Thoracic aorta (tissue), 2 donors: Measurements from ENCODE around the gene ZNF350. TPM values are rescaled to one million over a fixed set of nuclear protein-coding genes. Genes with fewer than 3 reads are reported as not detected.
"Not testable (repeated sequence)": the region's sequence is repeated elsewhere in the genome, so short reads cannot be mapped to it uniquely, and the experiment has no call there.

Experiments used
- ATAC-seq: fragments of 150-250 bp; one replicate; pipeline ENCODE4 v1.8.0; 2017; ENCODE audit warnings: low read depth; ENCODE audit not compliant: insufficient number of reproducible peaks, low FRiP score
- DNase-seq: peaks from one replicate; pipeline ENCODE4 v3.0.0-alpha.2; 2020; ENCODE audit warnings: low spot score
- H3K27ac ChIP-seq, 2 donors: fragments of 200-600 bp; sonication (generic); 1 replicate in 1 of 2; 2 replicates in 1 of 2; pipeline ENCODE4 v1.5.1; 2016; ENCODE audit warnings: mild to moderate bottlenecking in 2 of 2, moderate library complexity in 2 of 2
- H3K27me3 ChIP-seq: fragments of 200-600 bp; sonication (generic); replicated peaks from 2 replicates; pipeline ENCODE4 v1.6.0; 2016; ENCODE audit warnings: mild to moderate bottlenecking; ENCODE audit not compliant: insufficient read depth
- H3K36me3 ChIP-seq: fragments of 200-600 bp; sonication (generic); one replicate; pipeline ENCODE4 v1.5.1; 2016
- H3K4me1 ChIP-seq, 2 donors: fragments of 200-600 bp; sonication (generic); 1 replicate in 1 of 2; 2 replicates in 1 of 2; pipeline versions ENCODE4 v1.5.1 to v1.6.0; 2016; ENCODE audit warnings: low read depth in 2 of 2, mild to moderate bottlenecking in 1 of 2; ENCODE audit not compliant: control insufficient read depth in 1 of 2
- H3K4me3 ChIP-seq: fragments of 200-600 bp; sonication (generic); 2 replicates; pipeline ENCODE4 v1.5.1; 2016; ENCODE audit warnings: mild to moderate bottlenecking
- H3K9me3 ChIP-seq: fragments of 200-600 bp; sonication (generic); 2 replicates; pipeline ENCODE4 v1.5.1; 2016
- CTCF ChIP-seq: fragments of 200-600 bp; sonication (generic); IDR thresholded peaks from one replicate; pipeline ENCODE4 v1.5.1; 2019; ENCODE audit warnings: antibody characterized with exemption
- total RNA-seq, 2 donors: library from RNA; depleted of rRNA; stranded (reverse); fragments of >200 nt; gene quantifications; one replicate each; pipeline versions ENCODE4 v1.1.0 to v1.2.3, GENCODE V29; 2016

ZNF350 gene
- total RNA-seq: 10 to 100 TPM in 1 of 2 donors, 1 to 10 TPM in 1; 7.3 to 15.4 TPM

GRCh38 chr19:51986309-51987291 is at the start of gene ZNF350:
ZNF350 (minus strand) TSS chr19:51986840; CDS start chr19:51974360, 12,480 bp downstream.
- Histone ChIP-seq H3K4me1 (peaks cover 5 to 9% of the 10 kb centered on the region in 2 donors), H3K27ac (peak within 1 kb of the TSS; percentile 33 to 65), H3K9me3 (peaks cover 48% of the 10 kb centered on the region), H3K36me3 (peaks cover 6% of the 10 kb centered on the region), H3K27me3 (no peaks in the 10 kb centered on the region), H3K4me3 (peak within 1 kb of the TSS; percentile 91)
- DNase-seq (peak; percentile 85), ATAC-seq (peak; percentile 85)
- TF ChIP-seq CTCF: no peak

GRCh38 chr19:52034051-52034728 is 47.5 kb upstream of the ZNF350 start:
- peaks cover 54% of the 10 kb centered on the region for H3K36me3 ChIP-seq
- H3K27me3 ChIP-seq: no peaks in the 10 kb centered on the region
- peaks cover 78% of the 10 kb centered on the region for H3K9me3 ChIP-seq
- no peak overlapping the region for H3K4me3 ChIP-seq
- no peaks in the 10 kb centered on the region for H3K4me1 ChIP-seq
- no peak overlapping the region for H3K27ac ChIP-seq
- DNase-seq: no peak
- ATAC-seq: no peak
- no peak for TF ChIP-seq CTCF

- no peak for TF ChIP-seq CTCF
- peak overlapping the region; percentile 90 for H3K4me3 ChIP-seq
- peaks cover 22% of the 10 kb centered on the region for H3K36me3 ChIP-seq
- no peaks in the 10 kb centered on the region for H3K27me3 ChIP-seq
- peak overlapping the region; percentile 90 to 97 for H3K27ac ChIP-seq
- DNase-seq (no peak), ATAC-seq (no peak)
- peaks cover 4 to 15% of the 10 kb centered on the region in 2 donors for H3K4me1 ChIP-seq
- peaks cover 42% of the 10 kb centered on the region for H3K9me3 ChIP-seq
Observed at GRCh38 chr19:52028780-52029123, 42.1 kb upstream of the ZNF350 start.

- H3K27ac ChIP-seq: peak within 1 kb of the TSS; percentile 90 to 97
- peaks cover 27% of the 10 kb centered on the region for H3K36me3 ChIP-seq
- H3K4me3 ChIP-seq: peak within 1 kb of the TSS; percentile 90
- TF ChIP-seq CTCF: no peak
- H3K27me3 ChIP-seq: no peaks in the 10 kb centered on the region
- peaks cover 43% of the 10 kb centered on the region for H3K9me3 ChIP-seq
- peak; percentile 77 for DNase-seq
- H3K4me1 ChIP-seq: peaks cover 4 to 15% of the 10 kb centered on the region in 2 donors
- peak; percentile 99 for ATAC-seq
Observed at GRCh38 chr19:52028027-52028779, 41.6 kb upstream of the ZNF350 start, which contains the start of gene ZNF614. ZNF614 (minus strand) TSS chr19:52028379; CDS start chr19:52025745, 2,634 bp downstream.

- ATAC-seq, H3K27me3 ChIP-seq, DNase-seq, H3K27ac ChIP-seq, H3K4me3 ChIP-seq: not testable (repeated sequence)
- H3K9me3 ChIP-seq: peaks cover 41% of the 10 kb centered on the region
- H3K4me1 ChIP-seq: peaks cover 4 to 15% of the 10 kb centered on the region in 2 donors
- peaks cover 40% of the 10 kb centered on the region for H3K36me3 ChIP-seq
Observed at GRCh38 chr19:52026255-52026990, 39.8 kb upstream of the ZNF350 start.

GRCh38 chr19:52024478-52024877 is 37.8 kb upstream of the ZNF350 start:
- Histone ChIP-seq H3K4me1 (peaks cover 4 to 15% of the 10 kb centered on the region in 2 donors), H3K36me3 (peaks cover 60% of the 10 kb centered on the region), H3K9me3 (peaks cover 58% of the 10 kb centered on the region)
- DNase-seq, H3K27me3 ChIP-seq, H3K27ac ChIP-seq, ATAC-seq, H3K4me3 ChIP-seq: not testable (repeated sequence)
